ENCODE results near the gene EPAS1. TPM values are rescaled to one million over a fixed set of nuclear protein-coding genes. Genes with fewer than 3 reads are reported as not detected.

EPAS1 gene
- total and polyA plus RNA-seq, 2 of the 13 experiments (the other 11 are each of a cell fraction or from before 2014, with no cell fraction given): 47.1 to 182 TPM

DNA sequence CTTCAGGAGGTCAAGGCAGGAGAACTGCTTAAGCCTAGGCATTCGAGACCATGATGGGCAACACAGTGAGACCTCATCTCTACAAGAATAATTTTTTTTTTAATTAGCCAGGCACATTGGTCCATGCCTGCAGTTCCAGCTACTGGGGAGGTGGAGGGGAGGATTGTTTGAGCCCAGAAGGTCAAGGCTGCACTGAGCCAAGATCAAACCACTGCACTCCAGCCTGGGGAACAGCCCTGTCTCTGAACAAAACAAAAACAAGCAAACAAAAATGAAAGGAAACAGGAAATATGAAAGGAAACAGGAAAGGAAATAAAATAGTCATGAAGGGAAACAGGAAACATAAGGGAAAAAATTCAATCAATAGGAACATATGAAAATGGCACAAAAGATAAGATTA is 117.5 kb downstream of the EPAS1 start (continued):
- TF ChIP-seq, protein P1, sequence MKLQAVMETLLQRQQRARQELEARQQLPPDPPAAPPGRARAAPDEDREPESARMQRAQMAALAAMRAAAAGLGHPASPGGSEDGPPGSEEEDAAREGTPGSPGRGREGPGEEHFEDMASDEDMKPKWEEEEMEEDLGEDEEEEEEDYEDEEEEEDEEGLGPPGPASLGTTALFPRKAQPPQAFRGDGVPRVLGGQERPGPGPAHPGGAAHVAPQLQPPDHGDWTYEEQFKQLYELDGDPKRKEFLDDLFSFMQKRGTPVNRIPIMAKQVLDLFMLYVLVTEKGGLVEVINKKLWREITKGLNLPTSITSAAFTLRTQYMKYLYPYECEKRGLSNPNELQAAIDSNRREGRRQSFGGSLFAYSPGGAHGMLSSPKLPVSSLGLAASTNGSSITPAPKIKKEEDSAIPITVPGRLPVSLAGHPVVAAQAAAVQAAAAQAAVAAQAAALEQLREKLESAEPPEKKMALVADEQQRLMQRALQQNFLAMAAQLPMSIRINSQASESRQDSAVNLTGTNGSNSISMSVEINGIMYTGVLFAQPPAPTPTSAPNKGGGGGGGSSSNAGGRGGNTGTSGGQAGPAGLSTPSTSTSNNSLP (IDR thresholded peaks at IDR 0.05; ENCODE audit: low read depth, low read length): 0 out of 2 replicates have a peak, but pooled peaks have one; percentile 41
- no peak for TF ChIP-seq ZSCAN25 (CRISPR knock-in tag; IDR thresholded peaks at IDR 0.05)
- TF ChIP-seq GTF2F1 (IDR thresholded peaks at IDR 0.05; ENCODE audit: low read length): no peak
- TF ChIP-seq KLF6 (CRISPR knock-in tag; IDR thresholded peaks at IDR 0.05): no peak
- peak; percentile 77; the same call in 1 of the 2 replicates for TF ChIP-seq FOXA3 (CRISPR knock-in tag; IDR thresholded peaks at IDR 0.05)
- TF ChIP-seq KDM3A (CRISPR knock-in tag; IDR thresholded peaks at IDR 0.05; ENCODE audit: low read depth): peak; percentile 42; the same call in 1 of the 2 replicates
- TF ChIP-seq, protein P2, sequence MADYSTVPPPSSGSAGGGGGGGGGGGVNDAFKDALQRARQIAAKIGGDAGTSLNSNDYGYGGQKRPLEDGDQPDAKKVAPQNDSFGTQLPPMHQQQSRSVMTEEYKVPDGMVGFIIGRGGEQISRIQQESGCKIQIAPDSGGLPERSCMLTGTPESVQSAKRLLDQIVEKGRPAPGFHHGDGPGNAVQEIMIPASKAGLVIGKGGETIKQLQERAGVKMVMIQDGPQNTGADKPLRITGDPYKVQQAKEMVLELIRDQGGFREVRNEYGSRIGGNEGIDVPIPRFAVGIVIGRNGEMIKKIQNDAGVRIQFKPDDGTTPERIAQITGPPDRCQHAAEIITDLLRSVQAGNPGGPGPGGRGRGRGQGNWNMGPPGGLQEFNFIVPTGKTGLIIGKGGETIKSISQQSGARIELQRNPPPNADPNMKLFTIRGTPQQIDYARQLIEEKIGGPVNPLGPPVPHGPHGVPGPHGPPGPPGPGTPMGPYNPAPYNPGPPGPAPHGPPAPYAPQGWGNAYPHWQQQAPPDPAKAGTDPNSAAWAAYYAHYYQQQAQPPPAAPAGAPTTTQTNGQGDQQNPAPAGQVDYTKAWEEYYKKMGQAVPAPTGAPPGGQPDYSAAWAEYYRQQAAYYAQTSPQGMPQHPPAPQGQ (CRISPR knock-in tag; IDR thresholded peaks at IDR 0.05; ENCODE audit: borderline replicate concordance): 0 out of 2 replicates have a peak, but pooled peaks have one; percentile 45
- no peak for TF ChIP-seq SIX4 (CRISPR knock-in tag; IDR thresholded peaks at IDR 0.05)
- TF ChIP-seq, protein P3, sequence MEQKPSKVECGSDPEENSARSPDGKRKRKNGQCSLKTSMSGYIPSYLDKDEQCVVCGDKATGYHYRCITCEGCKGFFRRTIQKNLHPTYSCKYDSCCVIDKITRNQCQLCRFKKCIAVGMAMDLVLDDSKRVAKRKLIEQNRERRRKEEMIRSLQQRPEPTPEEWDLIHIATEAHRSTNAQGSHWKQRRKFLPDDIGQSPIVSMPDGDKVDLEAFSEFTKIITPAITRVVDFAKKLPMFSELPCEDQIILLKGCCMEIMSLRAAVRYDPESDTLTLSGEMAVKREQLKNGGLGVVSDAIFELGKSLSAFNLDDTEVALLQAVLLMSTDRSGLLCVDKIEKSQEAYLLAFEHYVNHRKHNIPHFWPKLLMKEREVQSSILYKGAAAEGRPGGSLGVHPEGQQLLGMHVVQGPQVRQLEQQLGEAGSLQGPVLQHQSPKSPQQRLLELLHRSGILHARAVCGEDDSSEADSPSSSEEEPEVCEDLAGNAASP (CRISPR knock-in tag; IDR thresholded peaks at IDR 0.05; ENCODE audit: borderline replicate concordance): peak; percentile 30; the same call in 1 of the 2 replicates
- peak; percentile 47; the same call in 1 of the 2 replicates for TF ChIP-seq ZMYM3 (CRISPR knock-in tag; IDR thresholded peaks at IDR 0.05)
- peak; percentile 87 for TF ChIP-seq SOX5 (CRISPR knock-in tag; IDR thresholded peaks at IDR 0.05; ENCODE audit: borderline replicate concordance)
- peak; percentile 69; the same call in 1 of the 2 replicates for TF ChIP-seq ZNF788 (CRISPR knock-in tag; IDR thresholded peaks at IDR 0.05; ENCODE audit: borderline replicate concordance)
- peak; percentile 93 for TF ChIP-seq FOXO1 (CRISPR knock-in tag; IDR thresholded peaks at IDR 0.05)
- TF ChIP-seq ZNF644 (CRISPR knock-in tag; IDR thresholded peaks at IDR 0.05; ENCODE audit: low read depth): 0 out of 2 replicates have a peak, but pooled peaks have one; percentile 41
- TF ChIP-seq HDAC2 (CRISPR knock-in tag; IDR thresholded peaks at IDR 0.05): peak; percentile 80; the same call in 1 of the 2 replicates
- peak; percentile 71 to 73; a peak in 3 of 4 replicates for TF ChIP-seq NR2F1 (CRISPR knock-in tag; IDR thresholded peaks at IDR 0.05)
- TF ChIP-seq, protein P4, sequence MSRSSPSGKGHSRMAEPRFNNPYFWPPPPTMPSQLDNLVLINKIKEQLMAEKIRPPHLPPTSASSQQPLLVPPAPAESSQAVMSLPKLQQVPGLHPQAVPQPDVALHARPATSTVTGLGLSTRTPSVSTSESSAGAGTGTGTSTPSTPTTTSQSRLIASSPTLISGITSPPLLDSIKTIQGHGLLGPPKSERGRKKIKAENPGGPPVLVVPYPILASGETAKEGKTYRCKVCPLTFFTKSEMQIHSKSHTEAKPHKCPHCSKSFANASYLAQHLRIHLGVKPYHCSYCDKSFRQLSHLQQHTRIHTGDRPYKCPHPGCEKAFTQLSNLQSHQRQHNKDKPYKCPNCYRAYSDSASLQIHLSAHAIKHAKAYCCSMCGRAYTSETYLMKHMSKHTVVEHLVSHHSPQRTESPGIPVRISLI (CRISPR knock-in tag; IDR thresholded peaks at IDR 0.05; ENCODE audit: borderline replicate concordance): peak; percentile 90
- peak; percentile 69; the same call in 1 of the 2 replicates for TF ChIP-seq FOXK2 (IDR thresholded peaks at IDR 0.05)
- TF ChIP-seq FOSL2 (CRISPR knock-in tag; IDR thresholded peaks at IDR 0.05): peak; percentile 73
- TF ChIP-seq, protein P5, sequence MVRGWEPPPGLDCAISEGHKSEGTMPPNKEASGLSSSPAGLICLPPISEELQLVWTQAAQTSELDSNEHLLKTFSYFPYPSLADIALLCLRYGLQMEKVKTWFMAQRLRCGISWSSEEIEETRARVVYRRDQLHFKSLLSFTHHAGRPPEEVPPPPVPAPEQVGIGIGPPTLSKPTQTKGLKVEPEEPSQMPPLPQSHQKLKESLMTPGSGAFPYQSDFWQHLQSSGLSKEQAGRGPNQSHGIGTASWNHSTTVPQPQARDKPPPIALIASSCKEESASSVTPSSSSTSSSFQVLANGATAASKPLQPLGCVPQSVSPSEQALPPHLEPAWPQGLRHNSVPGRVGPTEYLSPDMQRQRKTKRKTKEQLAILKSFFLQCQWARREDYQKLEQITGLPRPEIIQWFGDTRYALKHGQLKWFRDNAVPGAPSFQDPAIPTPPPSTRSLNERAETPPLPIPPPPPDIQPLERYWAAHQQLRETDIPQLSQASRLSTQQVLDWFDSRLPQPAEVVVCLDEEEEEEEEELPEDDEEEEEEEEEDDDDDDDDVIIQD (CRISPR knock-in tag; IDR thresholded peaks at IDR 0.05; ENCODE audit: low read depth): peak; percentile 84; the same call in 1 of the 2 replicates
- TF ChIP-seq, protein P6, sequence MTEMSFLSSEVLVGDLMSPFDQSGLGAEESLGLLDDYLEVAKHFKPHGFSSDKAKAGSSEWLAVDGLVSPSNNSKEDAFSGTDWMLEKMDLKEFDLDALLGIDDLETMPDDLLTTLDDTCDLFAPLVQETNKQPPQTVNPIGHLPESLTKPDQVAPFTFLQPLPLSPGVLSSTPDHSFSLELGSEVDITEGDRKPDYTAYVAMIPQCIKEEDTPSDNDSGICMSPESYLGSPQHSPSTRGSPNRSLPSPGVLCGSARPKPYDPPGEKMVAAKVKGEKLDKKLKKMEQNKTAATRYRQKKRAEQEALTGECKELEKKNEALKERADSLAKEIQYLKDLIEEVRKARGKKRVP (CRISPR knock-in tag; IDR thresholded peaks at IDR 0.05): no peak
